Common myeloid progenitor, CD34-positive (primary cell): ENCODE measurements around the gene KIAA1328.

ENCODE experiments used
- CTCF ChIA-PET: fragments of 350-600 bp; sonication (Branson Sonifier 250); formaldehyde crosslinking; loops from one replicate; lab custom pipeline; 2021; ENCODE audit warnings: antibody characterized with exemption; lab: Charles Lee
- POLR2A ChIA-PET: fragments of 350-600 bp; sonication (Branson Sonifier 250); formaldehyde crosslinking; loops from one replicate; lab custom pipeline; 2021; ENCODE audit warnings: antibody characterized with exemption; lab: Charles Lee
- DNase-seq, 3 donors: peaks; one replicate each; pipeline versions ENCODE4 v3.0.0 to v3.0.0-alpha.2; 2013
- H3K27ac ChIP-seq, 2 experiments: 1 replicate in 1 of 2; 2 replicates in 1 of 2; pipeline ENCODE4 v1.7.0; 2013; ENCODE audit warnings: inconsistent platforms in 2 of 2, low read length in 2 of 2, mild to moderate bottlenecking in 2 of 2, low read depth in 1 of 2, moderate library complexity in 1 of 2; ENCODE audit not compliant: severe bottlenecking in 2 of 2, insufficient read depth in 1 of 2, poor library complexity in 1 of 2
- H3K27me3 ChIP-seq, 5 experiments: replicated peaks in 2 of 5; 1 replicate in 3 of 5; 2 replicates in 2 of 5; pipeline versions ENCODE4 v1.6.1 to v1.7.0; 2013; ENCODE audit warnings: low read length in 4 of 5, mild to moderate bottlenecking in 2 of 5, moderate library complexity in 2 of 5, inconsistent platforms in 1 of 5; ENCODE audit not compliant: insufficient read depth in 5 of 5, control insufficient read depth in 4 of 5
- H3K36me3 ChIP-seq, 4 experiments: 1 replicate in 2 of 4; 2 replicates in 2 of 4; pipeline versions ENCODE4 v1.6.1 to v1.7.0; 2013; ENCODE audit warnings: low read length in 3 of 4, control low read depth in 1 of 4, mild to moderate bottlenecking in 1 of 4; ENCODE audit not compliant: control insufficient read depth in 4 of 4, insufficient read depth in 4 of 4
- H3K4me1 ChIP-seq, 4 experiments: 1 replicate in 3 of 4; 2 replicates in 1 of 4; pipeline versions ENCODE4 v1.6.1 to v1.7.1; 2013; ENCODE audit warnings: low read length in 3 of 4, mild to moderate bottlenecking in 3 of 4, control low read depth in 1 of 4, inconsistent platforms in 1 of 4, moderate library complexity in 1 of 4; ENCODE audit not compliant: control insufficient read depth in 4 of 4, insufficient read depth in 4 of 4; ENCODE audit errors: control extremely low read depth in 1 of 4
- H3K4me3 ChIP-seq, 7 experiments: 1 replicate in 4 of 7; 2 replicates in 3 of 7; pipeline versions ENCODE4 v1.5.1 to v1.7.0; 2013; ENCODE audit warnings: mild to moderate bottlenecking in 7 of 7, low read length in 6 of 7, moderate library complexity in 6 of 7, inconsistent platforms in 2 of 7, low read depth in 2 of 7, control low read depth in 1 of 7; ENCODE audit not compliant: insufficient read depth in 4 of 7, control insufficient read depth in 1 of 7; ENCODE audit errors: extremely low read depth in 1 of 7
- H3K9me3 ChIP-seq, 5 experiments: 1 replicate in 4 of 5; 2 replicates in 1 of 5; pipeline versions ENCODE4 v1.6.1 to v1.7.1; 2013; ENCODE audit warnings: low read length in 4 of 5, mild to moderate bottlenecking in 2 of 5, inconsistent platforms in 1 of 5, low read depth in 1 of 5, moderate library complexity in 1 of 5; ENCODE audit not compliant: control insufficient read depth in 4 of 5, insufficient read depth in 2 of 5; ENCODE audit errors: control extremely low read depth in 1 of 5
- WGBS: methylation state at CpG from one replicate; pipeline ENCODE4 v1.1.5; 2013; ENCODE audit not compliant: insufficient coverage; 5-methylcytosine and 5-hydroxymethylcytosine counted together

The KIAA1328 gene

GRCh38 chr18:37274309-37275236, 445.6 kb downstream of the KIAA1328 start:
- POLR2A ChIA-PET, result no interaction called here
- CTCF ChIA-PET, result no interaction called here
- no peak overlapping the region for H3K27ac ChIP-seq
- WGBS, result 12% methylated on average over 75 of the region's 82 CpGs
- peaks cover 0 to 78% (median 22%) of the 10 kb centered on the region in 5 experiments for H3K27me3 ChIP-seq
- peaks cover 0 to 19% (median 0%) of the 10 kb centered on the region in 5 experiments for H3K9me3 ChIP-seq
- no peak overlapping the region for H3K4me3 ChIP-seq
- H3K4me1 ChIP-seq, result no peaks in the 10 kb centered on the region
- DNase-seq, result no peak
- no peaks in the 10 kb centered on the region for H3K36me3 ChIP-seq

DNA sequence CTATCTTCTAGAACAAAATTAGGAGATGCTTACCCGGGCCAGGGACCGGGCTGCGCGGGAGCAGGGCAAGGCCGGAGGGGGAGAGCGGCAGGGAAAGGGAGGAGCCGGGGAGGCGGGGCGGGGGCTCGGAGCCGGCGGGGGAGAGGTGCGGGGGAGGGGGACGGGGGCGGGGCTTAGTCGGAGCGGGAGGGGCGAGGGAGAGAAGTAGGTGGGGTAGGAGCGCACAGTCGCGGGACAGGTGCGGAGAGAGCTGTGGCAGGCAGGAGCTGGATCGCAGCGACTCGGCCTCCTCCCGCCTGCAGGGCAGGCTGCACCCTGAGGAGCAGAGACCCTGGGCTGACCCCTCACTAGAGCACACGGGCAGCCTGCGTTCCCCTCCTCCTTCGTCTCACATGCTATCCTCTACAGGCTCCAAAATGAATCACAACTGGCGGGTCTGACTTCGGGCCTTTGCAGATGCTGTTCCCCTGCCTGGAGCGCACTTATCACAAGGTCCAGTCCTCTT, 446.4 kb downstream of the KIAA1328 start:
- no peak overlapping the region for H3K27ac ChIP-seq
- no peak overlapping the region for H3K4me3 ChIP-seq
- ChIA-PET CTCF (no interaction called here), POLR2A (no interaction called here)
- DNase-seq, result no peak
- 53% methylated on average over 10 of the region's 32 CpGs for WGBS
- no peaks in the 10 kb centered on the region for H3K4me1 ChIP-seq
- peaks cover 0 to 19% (median 0%) of the 10 kb centered on the region in 5 experiments for H3K9me3 ChIP-seq
- H3K27me3 ChIP-seq, result peaks cover 0 to 84% (median 22%) of the 10 kb centered on the region in 5 experiments
- no peaks in the 10 kb centered on the region for H3K36me3 ChIP-seq

- Histone ChIP-seq H3K9me3 (peaks cover 0 to 19% (median 0%) of the 10 kb centered on the region in 5 experiments), H3K4me3 (no peak overlapping the region), H3K36me3 (no peaks in the 10 kb centered on the region), H3K4me1 (no peaks in the 10 kb centered on the region), H3K27ac (no peak overlapping the region), H3K27me3 (peaks cover 0 to 94% (median 26%) of the 10 kb centered on the region in 5 experiments)
- WGBS, result 96% methylated on average over 10 of the region's 10 CpGs
- ChIA-PET CTCF (interaction anchor here (0.8 to 1.0 kb wide), 2 partner anchors 19 to 47 kb away, joined by 3 read pairs; no protein-coding TSS in a partner anchor), POLR2A (no interaction called here)
- DNase-seq, result no peak
Observed at GRCh38 chr18:37276111-37276890, 447.4 kb downstream of the KIAA1328 start.

DNA sequence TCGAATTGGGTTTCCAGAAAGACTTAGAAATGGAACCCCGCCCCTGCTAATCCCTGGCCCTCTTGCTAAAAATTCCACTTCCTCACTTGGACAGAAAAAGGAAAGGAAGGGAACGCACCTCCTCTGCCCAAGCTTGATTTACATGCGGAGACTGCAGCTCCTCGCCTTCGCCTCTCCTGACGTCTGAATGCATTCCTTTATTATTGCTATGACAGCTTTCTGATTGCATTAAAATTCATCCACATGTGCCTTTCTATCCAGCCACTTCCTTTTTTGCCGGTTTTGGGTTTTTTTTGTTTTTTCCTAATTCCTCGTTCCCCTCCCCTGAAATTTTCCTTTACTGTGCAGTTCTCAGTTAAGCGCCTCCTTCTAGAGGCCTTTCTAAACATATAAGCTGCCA, 448.9 kb downstream of the KIAA1328 start:
- ChIA-PET CTCF (interaction anchor here (0.8 kb wide), 1 partner anchor 66 kb away, joined by 3 read pairs; no protein-coding TSS in a partner anchor), POLR2A (no interaction called here)
- WGBS, result 76% methylated on average over 9 of the region's 10 CpGs
- Histone ChIP-seq H3K4me1 (no peaks in the 10 kb centered on the region), H3K4me3 (no peak overlapping the region), H3K27ac (no peak overlapping the region), H3K27me3 (peaks cover 0 to 90% (median 26%) of the 10 kb centered on the region in 5 experiments), H3K36me3 (no peaks in the 10 kb centered on the region), H3K9me3 (peaks cover 0 to 19% (median 0%) of the 10 kb centered on the region in 5 experiments)
- DNase-seq, result no peak
